Measurements from ENCODE around the gene G0S2.

DNA sequence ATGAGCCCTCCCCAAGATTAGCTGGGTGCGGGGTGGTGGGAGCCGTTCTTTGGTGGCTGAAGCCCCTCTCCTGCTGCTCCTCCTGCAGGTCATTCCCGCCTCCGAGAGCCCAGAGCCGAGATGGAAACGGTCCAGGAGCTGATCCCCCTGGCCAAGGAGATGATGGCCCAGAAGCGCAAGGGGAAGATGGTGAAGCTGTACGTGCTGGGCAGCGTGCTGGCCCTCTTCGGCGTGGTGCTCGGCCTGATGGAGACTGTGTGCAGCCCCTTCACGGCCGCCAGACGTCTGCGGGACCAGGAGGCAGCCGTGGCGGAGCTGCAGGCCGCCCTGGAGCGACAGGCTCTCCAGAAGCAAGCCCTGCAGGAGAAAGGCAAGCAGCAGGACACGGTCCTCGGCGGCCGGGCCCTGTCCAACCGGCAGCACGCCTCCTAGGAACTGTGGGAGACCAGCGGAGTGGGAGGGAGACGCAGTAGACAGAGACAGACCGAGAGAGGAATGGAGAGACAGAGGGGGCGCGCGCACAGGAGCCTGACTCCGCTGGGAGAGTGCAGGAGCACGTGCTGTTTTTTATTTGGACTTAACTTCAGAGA, 448 bp downstream of the G0S2 start:
- TF ChIP-seq, protein P1, sequence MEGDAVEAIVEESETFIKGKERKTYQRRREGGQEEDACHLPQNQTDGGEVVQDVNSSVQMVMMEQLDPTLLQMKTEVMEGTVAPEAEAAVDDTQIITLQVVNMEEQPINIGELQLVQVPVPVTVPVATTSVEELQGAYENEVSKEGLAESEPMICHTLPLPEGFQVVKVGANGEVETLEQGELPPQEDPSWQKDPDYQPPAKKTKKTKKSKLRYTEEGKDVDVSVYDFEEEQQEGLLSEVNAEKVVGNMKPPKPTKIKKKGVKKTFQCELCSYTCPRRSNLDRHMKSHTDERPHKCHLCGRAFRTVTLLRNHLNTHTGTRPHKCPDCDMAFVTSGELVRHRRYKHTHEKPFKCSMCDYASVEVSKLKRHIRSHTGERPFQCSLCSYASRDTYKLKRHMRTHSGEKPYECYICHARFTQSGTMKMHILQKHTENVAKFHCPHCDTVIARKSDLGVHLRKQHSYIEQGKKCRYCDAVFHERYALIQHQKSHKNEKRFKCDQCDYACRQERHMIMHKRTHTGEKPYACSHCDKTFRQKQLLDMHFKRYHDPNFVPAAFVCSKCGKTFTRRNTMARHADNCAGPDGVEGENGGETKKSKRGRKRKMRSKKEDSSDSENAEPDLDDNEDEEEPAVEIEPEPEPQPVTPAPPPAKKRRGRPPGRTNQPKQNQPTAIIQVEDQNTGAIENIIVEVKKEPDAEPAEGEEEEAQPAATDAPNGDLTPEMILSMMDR (IDR thresholded peaks at IDR 0.05): no peak
- TF ChIP-seq ZFX (IDR thresholded peaks at IDR 0.05; ENCODE audit: borderline replicate concordance): no peak
